MM.1S (cell line): ENCODE data around the gene SORCS2.

Experiments
- CTCF ChIP-seq: fragments of 300-600 bp; sonication (generic); IDR thresholded peaks from 2 replicates; pipeline ENCODE4 v1.5.1; 2016; ENCODE audit warnings: antibody characterized with exemption, low read length, mixed read lengths
- EZH2 ChIP-seq: fragments of 300-600 bp; sonication (generic); optimal IDR thresholded peaks from 2 replicates; pipeline ENCODE3; 2017; ENCODE audit warnings: low read depth, mild to moderate bottlenecking, antibody characterized with exemption, low read length, mixed read lengths
- EZH2phosphoT487 ChIP-seq: fragments of 300-600 bp; sonication (generic); IDR thresholded peaks from 2 replicates; pipeline ENCODE4 v1.6.1; 2018; ENCODE audit warnings: antibody characterized with exemption, low read length

- TF ChIP-seq EZH2 (peak; percentile 66), CTCF (no peak), EZH2phosphoT487 (no peak)
Observed at GRCh38 chr4:7526929-7527535, 334.7 kb downstream of the SORCS2 start.
